Activated CD4-positive, CD25-positive, alpha-beta regulatory T cell treated with anti-CD3 and anti-CD28 coated beads, Interleukin-2, amount 50 U/mL, for 16 hours (primary cell): ENCODE data around the gene CACNA1D.
"Not testable (repeated sequence)": the region's sequence is repeated elsewhere in the genome, so short reads cannot be mapped to it uniquely, and the experiment has no call there.

Experiments
- DNase-seq: peaks from one replicate; pipeline ENCODE4 v3.0.0-alpha.2; 2020; ENCODE audit warnings: low read depth, low spot score

The CACNA1D gene

GRCh38 chr3:53493963-53494791 is at the start of gene CACNA1D:
Gene CACNA1D, plus strand, starts transcription at chr3:53494611. Its CDS starts 556 bp downstream, at chr3:53495167.
- no peak for DNase-seq

GRCh38 chr3:53457068-53457467 is 37.3 kb upstream of the CACNA1D start:
- no peak for DNase-seq

GRCh38 chr3:53460326-53460725 is 34.1 kb upstream of the CACNA1D start:
- DNase-seq: no peak

- DNase-seq: no peak
Measured at GRCh38 chr3:53464424-53464823, 30.0 kb upstream of the CACNA1D start.

- not testable (repeated sequence) for DNase-seq
Measured at GRCh38 chr3:53469758-53470157, 24.7 kb upstream of the CACNA1D start.

GRCh38 chr3:53473422-53473821 is 21.0 kb upstream of the CACNA1D start:
- no peak for DNase-seq

- DNase-seq: not testable (repeated sequence)
Measured at GRCh38 chr3:53476372-53476771, 18.0 kb upstream of the CACNA1D start.

- DNase-seq: not testable (repeated sequence)
Measured at GRCh38 chr3:53477689-53478088, 16.7 kb upstream of the CACNA1D start.

GRCh38 chr3:53478166-53478830 is 16.1 kb upstream of the CACNA1D start:
- no peak for DNase-seq

GRCh38 chr3:53478921-53479664 is 15.3 kb upstream of the CACNA1D start:
- no peak for DNase-seq

GRCh38 chr3:53482227-53482626 is 12.2 kb upstream of the CACNA1D start:
- DNase-seq: no peak

- no peak for DNase-seq
Measured at GRCh38 chr3:53483821-53484220, 10.6 kb upstream of the CACNA1D start.

- no peak for DNase-seq
Measured at GRCh38 chr3:53484984-53485383, 9.4 kb upstream of the CACNA1D start.

GRCh38 chr3:53485675-53486403 is 8.6 kb upstream of the CACNA1D start:
- DNase-seq: no peak

- no peak for DNase-seq
Measured at GRCh38 chr3:53486961-53487654, 7.3 kb upstream of the CACNA1D start.

GRCh38 chr3:53489386-53489785 is 5.0 kb upstream of the CACNA1D start:
- no peak for DNase-seq

GRCh38 chr3:53489787-53490458 is 4.5 kb upstream of the CACNA1D start:
- DNase-seq: no peak

- DNase-seq: no peak
Measured at GRCh38 chr3:53490459-53490968, 3.9 kb upstream of the CACNA1D start.

- no peak for DNase-seq
Measured at GRCh38 chr3:53491276-53491675, 3.1 kb upstream of the CACNA1D start.

- DNase-seq: no peak
Measured at GRCh38 chr3:53493595-53493962, 832 bp upstream of the CACNA1D start.
